Testis (tissue), 2 donors: Measurements from ENCODE around the gene ADCYAP1.

Experiments used
- POLR2A ChIP-seq: fragments of 450-650 bp; IDR thresholded peaks from one replicate; pipeline ENCODE4 v1.6.1; 2017; ENCODE audit warnings: antibody characterized with exemption, mild to moderate bottlenecking, moderate library complexity
- TF ChIP-seq, protein P1 (sequence below), 3 experiments: fragments of 450-650 bp in 2 of 3; fragments of 200-600 bp in 1 of 3; sonication (generic) in 1 of 3; IDR thresholded peaks; one replicate each; pipeline ENCODE4 v1.5.1; 2016 to 2019; ENCODE audit warnings: antibody characterized with exemption in 3 of 3, mild to moderate bottlenecking in 2 of 3, moderate library complexity in 1 of 3

DNA sequence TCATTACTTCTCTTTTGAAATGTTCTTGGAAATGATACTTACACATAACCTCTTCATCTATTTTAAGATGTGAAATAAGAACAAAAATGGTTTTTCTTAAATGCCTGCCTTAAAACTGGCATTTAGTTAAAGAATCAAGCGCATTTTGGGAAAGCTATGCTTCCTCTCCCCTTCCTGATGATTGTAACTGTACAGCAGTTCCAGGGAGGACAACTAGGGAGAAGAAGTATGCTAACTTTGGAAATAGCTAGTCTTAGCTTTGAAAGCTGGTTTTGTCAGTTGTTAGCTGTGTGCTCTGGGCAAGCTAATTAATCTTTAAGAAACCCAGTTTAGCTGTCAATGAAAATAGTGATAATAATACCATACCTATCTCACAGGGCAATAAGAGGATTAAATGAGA, 8.4 kb upstream of the ADCYAP1 start:
- TF ChIP-seq POLR2A: no peak
- TF ChIP-seq, protein P1, sequence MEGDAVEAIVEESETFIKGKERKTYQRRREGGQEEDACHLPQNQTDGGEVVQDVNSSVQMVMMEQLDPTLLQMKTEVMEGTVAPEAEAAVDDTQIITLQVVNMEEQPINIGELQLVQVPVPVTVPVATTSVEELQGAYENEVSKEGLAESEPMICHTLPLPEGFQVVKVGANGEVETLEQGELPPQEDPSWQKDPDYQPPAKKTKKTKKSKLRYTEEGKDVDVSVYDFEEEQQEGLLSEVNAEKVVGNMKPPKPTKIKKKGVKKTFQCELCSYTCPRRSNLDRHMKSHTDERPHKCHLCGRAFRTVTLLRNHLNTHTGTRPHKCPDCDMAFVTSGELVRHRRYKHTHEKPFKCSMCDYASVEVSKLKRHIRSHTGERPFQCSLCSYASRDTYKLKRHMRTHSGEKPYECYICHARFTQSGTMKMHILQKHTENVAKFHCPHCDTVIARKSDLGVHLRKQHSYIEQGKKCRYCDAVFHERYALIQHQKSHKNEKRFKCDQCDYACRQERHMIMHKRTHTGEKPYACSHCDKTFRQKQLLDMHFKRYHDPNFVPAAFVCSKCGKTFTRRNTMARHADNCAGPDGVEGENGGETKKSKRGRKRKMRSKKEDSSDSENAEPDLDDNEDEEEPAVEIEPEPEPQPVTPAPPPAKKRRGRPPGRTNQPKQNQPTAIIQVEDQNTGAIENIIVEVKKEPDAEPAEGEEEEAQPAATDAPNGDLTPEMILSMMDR (IDR thresholded peaks at IDR 0.05): no peak
